HG02571 (cell line): ENCODE measurements around the gene HNRNPC.
"Not testable (repeated sequence)": the region's sequence is repeated elsewhere in the genome, so short reads cannot be mapped to it uniquely, and the experiment has no call there.

ENCODE experiments used
- ATAC-seq: cut with Tn5 transposase; IDR thresholded peaks from one replicate; pipeline ENCODE4 v1.9.1; 2021; ENCODE audit warnings: mild to moderate bottlenecking, moderate library complexity; ENCODE audit not compliant: unreplicated experiment

The HNRNPC gene

GRCh38 chr14:21213652-21214051, 55.6 kb downstream of the HNRNPC start:
- ATAC-seq, result no peak

- ATAC-seq, result not testable (repeated sequence)
Observed at GRCh38 chr14:21212824-21213223, 56.4 kb downstream of the HNRNPC start.

- no peak for ATAC-seq
Observed at GRCh38 chr14:21211509-21211908, 57.7 kb downstream of the HNRNPC start.

- ATAC-seq, result no peak
Observed at GRCh38 chr14:21210023-21210422, 59.2 kb downstream of the HNRNPC start.

- no peak for ATAC-seq
Observed at GRCh38 chr14:21209185-21209584, 60.1 kb downstream of the HNRNPC start.

- no peak for ATAC-seq
Observed at GRCh38 chr14:21208554-21208953, 60.7 kb downstream of the HNRNPC start.

- ATAC-seq, result no peak
Observed at GRCh38 chr14:21206753-21207684, 62.2 kb downstream of the HNRNPC start.

- ATAC-seq, result no peak
Observed at GRCh38 chr14:21205678-21206581, 63.3 kb downstream of the HNRNPC start.

- ATAC-seq, result no peak
Observed at GRCh38 chr14:21205026-21205677, 64.1 kb downstream of the HNRNPC start.

GRCh38 chr14:21204167-21205025, 64.8 kb downstream of the HNRNPC start:
- no peak for ATAC-seq

GRCh38 chr14:21203470-21204166, 65.6 kb downstream of the HNRNPC start:
- ATAC-seq, result no peak

GRCh38 chr14:21202463-21203358, 66.5 kb downstream of the HNRNPC start:
- ATAC-seq, result no peak

- no peak for ATAC-seq
Observed at GRCh38 chr14:21201732-21202462, 67.3 kb downstream of the HNRNPC start.

GRCh38 chr14:21200752-21201461, 68.3 kb downstream of the HNRNPC start:
- no peak for ATAC-seq

GRCh38 chr14:21199611-21200560, 69.4 kb downstream of the HNRNPC start:
- ATAC-seq, result no peak
